Activated naive CD8-positive, alpha-beta T cell (primary cell): ENCODE measurements around the gene CTRB1.
"Not testable (repeated sequence)": the region's sequence is repeated elsewhere in the genome, so short reads cannot be mapped to it uniquely, and the experiment has no call there.

ENCODE experiments used
- H3K27ac Mint-ChIP-seq: one replicate; pipeline ENCODE4 v1.8.0; 2021; ENCODE audit warnings: mixed read lengths
- H3K27me3 Mint-ChIP-seq: one replicate; pipeline ENCODE4 v1.8.0; 2021; ENCODE audit warnings: mixed read lengths
- H3K36me3 Mint-ChIP-seq: one replicate; pipeline ENCODE4 v1.8.0; 2021; ENCODE audit warnings: mixed read lengths
- H3K4me1 Mint-ChIP-seq: one replicate; pipeline ENCODE4 v1.8.0; 2021; ENCODE audit warnings: low read depth, mixed read lengths
- H3K4me3 Mint-ChIP-seq: one replicate; pipeline ENCODE4 v1.8.0; 2021; ENCODE audit warnings: mild to moderate bottlenecking, mixed read lengths
- H3K9me3 Mint-ChIP-seq: one replicate; pipeline ENCODE4 v1.8.0; 2021; ENCODE audit warnings: low read depth, mixed read lengths

CTRB1 gene

GRCh38 chr16:75272097-75272551, 53.3 kb downstream of the CTRB1 start:
- Mint-ChIP-seq H3K9me3 (no peaks in the 10 kb centered on the region), H3K4me3 (no peak overlapping the region), H3K4me1 (no peaks in the 10 kb centered on the region), H3K27ac (no peak overlapping the region), H3K36me3 (no peaks in the 10 kb centered on the region), H3K27me3 (peaks cover 5% of the 10 kb centered on the region)

DNA sequence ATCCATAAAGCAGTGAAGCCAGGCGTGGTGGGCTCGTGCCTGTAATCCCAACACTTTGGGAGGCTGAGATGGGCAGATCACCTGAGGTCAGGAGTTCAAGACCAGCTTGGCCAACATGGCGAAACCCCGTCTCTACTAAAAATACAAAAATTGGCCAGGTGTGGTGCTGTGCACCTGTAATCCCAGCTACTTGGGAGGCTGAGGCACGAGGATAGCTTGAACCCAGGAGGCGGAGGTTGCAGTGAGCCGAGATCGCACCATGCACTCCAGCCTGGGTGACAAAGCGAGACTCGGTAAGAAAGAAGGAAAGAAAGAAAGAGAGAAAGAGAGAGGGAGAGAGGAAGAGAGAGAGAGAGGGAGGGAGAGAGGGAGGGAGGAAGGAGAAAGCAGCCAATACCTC, 53.8 kb downstream of the CTRB1 start:
- not testable (repeated sequence) for H3K27ac Mint-ChIP-seq, H3K4me1 Mint-ChIP-seq, H3K27me3 Mint-ChIP-seq, H3K4me3 Mint-ChIP-seq, H3K36me3 Mint-ChIP-seq, H3K9me3 Mint-ChIP-seq

- peaks cover 9% of the 10 kb centered on the region for H3K27me3 Mint-ChIP-seq
- H3K4me1 Mint-ChIP-seq: no peaks in the 10 kb centered on the region
- H3K4me3 Mint-ChIP-seq: no peak overlapping the region
These were observed 54.5 kb downstream of the CTRB1 start for GRCh38 chr16:75273054-75273925.

More at GRCh38 chr16:75273054-75273925, 54.5 kb downstream of the CTRB1 start:
- no peaks in the 10 kb centered on the region for H3K9me3 Mint-ChIP-seq
- H3K36me3 Mint-ChIP-seq: no peaks in the 10 kb centered on the region
- H3K27ac Mint-ChIP-seq: no peak overlapping the region
